AG09309 (cell line): Measurements from ENCODE around the gene CEACAM19.

Source experiments
- DNase-seq: peaks from one replicate; pipeline ENCODE4 v3.0.0-alpha.2; 2010; ENCODE audit warnings: low read depth
- H3K4me3 ChIP-seq: 2 replicates; pipeline ENCODE4 v1.5.1; 2011; ENCODE audit warnings: mild to moderate bottlenecking, low read depth, low read length, moderate library complexity; ENCODE audit not compliant: control insufficient read depth
- TF ChIP-seq, protein P1 (sequence below): IDR thresholded peaks from 2 replicates; pipeline ENCODE4 v1.5.1; 2011; ENCODE audit warnings: mild to moderate bottlenecking, low read depth, low read length, inconsistent platforms; ENCODE audit not compliant: insufficient read depth, control insufficient read depth; ENCODE audit errors: missing control alignments

CEACAM19 gene

DNA sequence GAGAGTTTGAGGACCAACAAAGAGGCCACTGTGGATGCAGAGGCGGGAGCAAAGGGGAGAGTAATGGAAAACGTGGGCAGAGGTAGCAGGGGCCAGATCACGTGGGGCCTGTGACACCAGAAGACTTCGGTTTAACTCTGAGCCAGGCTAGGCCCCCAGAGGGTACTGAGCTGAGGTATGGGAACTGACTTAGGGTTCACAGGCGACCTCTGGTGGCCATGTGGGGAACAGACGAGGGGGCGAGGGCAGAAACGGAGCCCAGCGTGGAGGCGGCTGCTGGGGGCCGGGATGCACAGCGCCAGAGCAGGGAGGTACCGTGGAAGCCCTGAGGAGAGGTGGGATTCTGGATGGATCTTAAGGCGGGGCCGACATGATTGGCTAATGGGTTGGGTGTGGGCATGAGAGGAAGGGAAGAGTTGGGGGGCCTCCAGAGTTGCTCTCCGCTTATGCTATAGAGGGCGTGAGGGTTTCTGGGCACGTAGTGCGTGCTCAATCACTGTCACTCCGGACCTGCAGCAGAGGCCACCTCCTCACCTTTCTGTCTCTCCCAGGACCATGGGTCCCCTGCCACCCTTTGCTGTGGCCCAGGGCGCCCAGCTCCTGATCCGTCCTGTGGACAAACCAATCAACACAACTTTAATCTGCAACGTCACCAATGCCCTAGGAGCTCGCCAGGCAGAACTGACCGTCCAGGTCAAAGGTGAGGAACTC, 13.9 kb upstream of the CEACAM19 start:
- no peak overlapping the region for H3K4me3 ChIP-seq
- DNase-seq = no peak
- TF ChIP-seq, protein P1, sequence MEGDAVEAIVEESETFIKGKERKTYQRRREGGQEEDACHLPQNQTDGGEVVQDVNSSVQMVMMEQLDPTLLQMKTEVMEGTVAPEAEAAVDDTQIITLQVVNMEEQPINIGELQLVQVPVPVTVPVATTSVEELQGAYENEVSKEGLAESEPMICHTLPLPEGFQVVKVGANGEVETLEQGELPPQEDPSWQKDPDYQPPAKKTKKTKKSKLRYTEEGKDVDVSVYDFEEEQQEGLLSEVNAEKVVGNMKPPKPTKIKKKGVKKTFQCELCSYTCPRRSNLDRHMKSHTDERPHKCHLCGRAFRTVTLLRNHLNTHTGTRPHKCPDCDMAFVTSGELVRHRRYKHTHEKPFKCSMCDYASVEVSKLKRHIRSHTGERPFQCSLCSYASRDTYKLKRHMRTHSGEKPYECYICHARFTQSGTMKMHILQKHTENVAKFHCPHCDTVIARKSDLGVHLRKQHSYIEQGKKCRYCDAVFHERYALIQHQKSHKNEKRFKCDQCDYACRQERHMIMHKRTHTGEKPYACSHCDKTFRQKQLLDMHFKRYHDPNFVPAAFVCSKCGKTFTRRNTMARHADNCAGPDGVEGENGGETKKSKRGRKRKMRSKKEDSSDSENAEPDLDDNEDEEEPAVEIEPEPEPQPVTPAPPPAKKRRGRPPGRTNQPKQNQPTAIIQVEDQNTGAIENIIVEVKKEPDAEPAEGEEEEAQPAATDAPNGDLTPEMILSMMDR = peak; percentile 93

DNA sequence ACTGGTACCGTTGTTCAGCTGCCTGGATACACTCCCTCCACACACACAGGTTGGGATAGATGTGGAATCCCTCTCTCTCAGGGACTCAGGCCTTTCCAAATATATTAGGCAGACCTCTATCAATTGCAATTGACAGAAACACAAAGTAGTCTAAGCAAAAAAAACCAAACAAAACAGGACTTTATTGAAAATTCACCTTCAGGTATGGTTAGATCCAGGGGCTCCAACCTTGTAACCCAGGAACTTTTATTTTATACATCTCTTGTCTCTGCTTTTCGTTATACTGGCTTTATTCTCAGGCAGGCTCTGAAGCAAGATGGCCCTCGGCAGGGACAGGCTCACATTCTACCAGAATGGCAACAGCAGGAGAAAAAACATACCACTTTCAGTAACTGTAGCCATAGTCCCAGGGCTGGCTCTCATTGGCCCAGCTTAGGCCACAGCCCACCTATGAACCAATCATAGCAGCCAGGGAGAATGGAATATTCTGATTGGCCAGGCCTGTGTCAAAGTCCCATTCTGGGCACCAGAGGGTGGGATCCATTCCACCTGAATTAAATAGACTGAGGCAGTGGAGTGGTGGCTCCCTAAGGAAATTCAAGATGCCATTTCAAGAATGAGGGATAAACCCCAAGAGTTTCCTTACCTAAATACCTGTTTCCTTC, 13.1 kb upstream of the CEACAM19 start:
- no peak for DNase-seq

DNA sequence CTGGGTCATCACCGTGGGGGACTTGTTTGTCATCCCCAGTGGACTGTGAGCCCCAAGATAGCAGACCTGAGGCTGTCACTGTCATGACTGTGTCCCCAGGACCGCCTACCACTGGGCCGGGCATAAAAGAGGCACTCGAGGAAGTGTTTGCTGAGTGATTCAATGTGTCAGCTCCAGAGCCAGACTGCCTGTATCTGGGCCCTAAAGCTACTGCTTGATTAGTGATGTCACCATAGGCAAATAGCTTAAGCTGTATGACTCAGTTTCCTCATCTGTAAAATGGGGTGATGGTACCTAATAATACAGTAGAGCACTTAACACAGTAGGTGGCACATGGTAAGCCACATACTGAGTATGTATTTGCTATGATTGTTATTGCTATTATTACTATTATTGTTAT, 11.2 kb upstream of the CEACAM19 start:
- no peak overlapping the region for H3K4me3 ChIP-seq
- TF ChIP-seq, protein P1 = no peak
- DNase-seq = no peak

More for the DNA sequence above, 13.1 kb upstream of the CEACAM19 start:
- no peak overlapping the region for H3K4me3 ChIP-seq
- TF ChIP-seq, protein P1 = no peak

DNA sequence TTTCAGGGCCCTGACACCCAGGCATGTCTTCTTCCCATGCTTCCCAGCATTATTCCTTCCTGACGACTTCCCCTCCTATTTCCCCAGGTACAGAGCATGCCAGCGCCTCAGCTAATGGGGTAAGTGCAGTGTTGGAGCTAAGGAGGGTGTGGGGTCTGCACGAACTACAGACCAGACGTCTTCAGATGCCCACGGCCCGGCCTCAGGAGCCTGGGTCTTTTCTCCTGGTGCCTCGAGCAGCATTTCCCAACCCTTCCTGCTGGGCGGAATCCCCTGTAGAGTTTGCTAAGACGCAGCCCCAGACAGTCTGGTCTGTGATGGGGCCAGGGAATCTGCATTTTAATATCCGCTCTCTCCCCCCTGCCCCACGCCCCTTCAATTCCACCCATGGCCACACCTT, 10.1 kb upstream of the CEACAM19 start:
- DNase-seq = no peak
- TF ChIP-seq, protein P1 = no peak
- H3K4me3 ChIP-seq = no peak overlapping the region

DNA sequence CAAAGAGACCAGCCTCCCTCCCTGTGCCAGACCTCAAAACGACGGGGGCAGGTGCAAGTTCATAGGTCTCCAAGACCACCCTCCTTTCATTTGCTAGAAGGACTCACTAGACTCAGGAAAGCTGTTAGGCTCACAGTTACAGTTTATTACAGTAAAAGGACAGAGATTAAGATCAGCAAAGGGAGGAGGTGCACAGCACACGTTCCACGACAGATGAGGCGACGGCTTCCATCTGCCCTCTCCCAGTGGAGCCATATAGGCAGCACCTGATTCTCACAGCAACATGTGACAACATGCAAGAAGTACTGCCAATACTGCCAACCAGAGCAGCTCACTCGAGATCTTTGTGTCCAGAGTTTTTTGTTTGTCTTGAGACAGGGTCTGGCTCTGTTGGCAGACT, 9.4 kb upstream of the CEACAM19 start:
- no peak for DNase-seq
- no peak overlapping the region for H3K4me3 ChIP-seq
- TF ChIP-seq, protein P1 = no peak

DNA sequence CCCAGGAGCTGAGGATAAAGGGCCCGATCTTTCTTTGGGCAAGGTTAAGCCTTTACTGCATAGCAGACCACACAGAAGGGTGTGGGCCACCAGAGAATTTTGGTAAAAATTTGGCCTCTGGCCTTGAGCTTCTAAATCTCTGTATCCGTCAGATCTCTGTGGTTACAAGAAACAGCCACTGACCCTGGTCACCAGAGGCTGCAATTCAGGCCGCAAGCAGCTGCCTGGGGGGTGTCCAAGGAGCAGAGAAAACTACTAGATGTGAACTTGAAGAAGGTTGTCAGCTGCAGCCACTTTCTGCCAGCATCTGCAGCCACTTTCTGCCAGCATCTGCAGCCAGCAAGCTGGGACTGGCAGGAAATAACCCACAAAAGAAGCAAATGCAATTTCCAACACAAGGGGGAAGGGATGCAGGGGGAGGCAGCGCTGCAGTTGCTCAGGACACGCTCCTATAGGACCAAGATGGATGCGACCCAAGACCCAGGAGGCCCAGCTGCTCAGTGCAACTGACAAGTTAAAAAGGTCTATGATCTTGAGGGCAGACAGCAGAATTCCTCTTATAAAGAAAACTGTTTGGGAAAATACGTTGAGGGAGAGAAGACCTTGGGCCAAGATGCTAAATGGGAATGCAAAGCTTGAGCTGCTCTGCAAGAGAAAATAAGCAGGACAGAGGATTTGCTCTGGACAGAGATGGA, 8.4 kb upstream of the CEACAM19 start:
- TF ChIP-seq, protein P1 = no peak
- DNase-seq = no peak
- H3K4me3 ChIP-seq = no peak overlapping the region
